Suprapubic skin (tissue), 4 donors: ENCODE data around the gene LRRFIP1. TPM values are rescaled to one million over a fixed set of nuclear protein-coding genes. Genes with fewer than 3 reads are reported as not detected.

ENCODE experiments used
- DNase-seq, 2 donors: peaks; one replicate each; pipeline ENCODE4 v3.0.0-alpha.2; 2019; ENCODE audit warnings: low spot score in 2 of 2
- H3K27ac ChIP-seq: fragments of 200-600 bp; sonication (generic); one replicate; pipeline ENCODE4 v1.5.1; 2019
- H3K27me3 ChIP-seq: fragments of 200-600 bp; sonication (generic); one replicate; pipeline ENCODE4 v1.5.1; 2019
- H3K36me3 ChIP-seq: fragments of 200-600 bp; sonication (generic); one replicate; pipeline ENCODE4 v1.5.1; 2019
- H3K4me1 ChIP-seq: fragments of 200-600 bp; sonication (generic); one replicate; pipeline ENCODE4 v1.5.1; 2019
- H3K4me3 ChIP-seq: fragments of 200-600 bp; sonication (generic); one replicate; pipeline ENCODE4 v1.5.1; 2019; ENCODE audit warnings: mild to moderate bottlenecking
- H3K9me3 ChIP-seq: fragments of 200-600 bp; sonication (generic); one replicate; pipeline ENCODE4 v1.5.1; 2019
- EP300 ChIP-seq: sonication (generic); formaldehyde crosslinking; IDR thresholded peaks from one replicate; pipeline ENCODE4 v1.6.1; 2017; ENCODE audit warnings: antibody characterized with exemption
- POLR2A ChIP-seq, 2 donors: fragments of 450-650 bp; IDR thresholded peaks; one replicate each; pipeline ENCODE4 v1.6.1; 2017; ENCODE audit warnings: antibody characterized with exemption in 2 of 2, mild to moderate bottlenecking in 2 of 2, moderate library complexity in 2 of 2
- POLR2AphosphoS5 ChIP-seq, 3 donors: sonication (generic); formaldehyde crosslinking; IDR thresholded peaks; one replicate each; pipeline ENCODE4 v1.6.1; 2017; ENCODE audit warnings: antibody characterized with exemption in 3 of 3
- WGBS: methylation state at CpG from one replicate; pipeline ENCODE4 v1.1.5; 2018; 5-methylcytosine and 5-hydroxymethylcytosine counted together
- total RNA-seq, 4 donors: library from RNA; depleted of rRNA; stranded (reverse); fragments of >200 nt; gene quantifications; one replicate each; pipeline ENCODE4 v1.1.0, GENCODE V29; 2016
- TF ChIP-seq, protein P1 (sequence below), 2 donors: fragments of 200-600 bp in 1 of 2; fragments of 450-650 bp in 1 of 2; sonication (generic) in 1 of 2; IDR thresholded peaks; one replicate each; pipeline ENCODE4 v1.5.1; 2016 to 2019; ENCODE audit warnings: antibody characterized with exemption in 2 of 2, mild to moderate bottlenecking in 1 of 2, moderate library complexity in 1 of 2

LRRFIP1 gene
- total RNA-seq, 4 donors from 2014 or later = 100 to 150 (median 109) TPM

DNA sequence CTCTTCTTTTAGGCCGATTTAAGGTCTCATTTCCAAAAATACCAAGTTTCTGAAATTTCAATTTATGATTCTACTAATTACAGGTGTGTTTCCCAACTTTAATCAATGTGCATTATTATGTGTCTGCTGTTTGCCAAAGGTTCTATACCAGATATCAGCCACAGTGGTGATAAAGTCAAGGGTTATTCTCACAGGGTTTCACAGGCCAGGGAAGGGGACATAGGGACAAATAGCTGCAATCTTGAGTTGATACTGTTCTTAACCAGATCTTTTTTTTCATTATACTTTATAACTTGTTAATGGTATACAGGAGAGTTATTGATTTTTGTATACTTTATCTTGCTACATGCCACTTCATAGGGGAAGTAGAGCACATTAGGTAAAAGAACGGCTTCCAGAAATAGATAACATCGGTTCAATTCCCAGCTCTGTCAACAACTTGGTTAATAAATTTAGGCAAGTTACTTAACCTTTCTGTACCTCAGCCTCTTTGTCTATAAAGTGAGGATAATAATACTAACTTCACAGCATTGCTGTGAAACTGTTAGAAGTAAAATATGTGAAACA is 200.1 kb downstream of the LRRFIP1 start:
- Histone ChIP-seq H3K9me3 (no peaks in the 10 kb centered on the region), H3K4me3 (no peak overlapping the region), H3K27ac (no peak overlapping the region), H3K27me3 (no peaks in the 10 kb centered on the region), H3K36me3 (no peaks in the 10 kb centered on the region), H3K4me1 (no peaks in the 10 kb centered on the region)
- DNase-seq = no peak
- TF ChIP-seq EP300 (no peak), POLR2A (IDR thresholded peaks at IDR 0.05) (no peak), POLR2AphosphoS5 (IDR thresholded peaks at IDR 0.05) (no peak)
- TF ChIP-seq, protein P1, sequence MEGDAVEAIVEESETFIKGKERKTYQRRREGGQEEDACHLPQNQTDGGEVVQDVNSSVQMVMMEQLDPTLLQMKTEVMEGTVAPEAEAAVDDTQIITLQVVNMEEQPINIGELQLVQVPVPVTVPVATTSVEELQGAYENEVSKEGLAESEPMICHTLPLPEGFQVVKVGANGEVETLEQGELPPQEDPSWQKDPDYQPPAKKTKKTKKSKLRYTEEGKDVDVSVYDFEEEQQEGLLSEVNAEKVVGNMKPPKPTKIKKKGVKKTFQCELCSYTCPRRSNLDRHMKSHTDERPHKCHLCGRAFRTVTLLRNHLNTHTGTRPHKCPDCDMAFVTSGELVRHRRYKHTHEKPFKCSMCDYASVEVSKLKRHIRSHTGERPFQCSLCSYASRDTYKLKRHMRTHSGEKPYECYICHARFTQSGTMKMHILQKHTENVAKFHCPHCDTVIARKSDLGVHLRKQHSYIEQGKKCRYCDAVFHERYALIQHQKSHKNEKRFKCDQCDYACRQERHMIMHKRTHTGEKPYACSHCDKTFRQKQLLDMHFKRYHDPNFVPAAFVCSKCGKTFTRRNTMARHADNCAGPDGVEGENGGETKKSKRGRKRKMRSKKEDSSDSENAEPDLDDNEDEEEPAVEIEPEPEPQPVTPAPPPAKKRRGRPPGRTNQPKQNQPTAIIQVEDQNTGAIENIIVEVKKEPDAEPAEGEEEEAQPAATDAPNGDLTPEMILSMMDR (IDR thresholded peaks at IDR 0.05) = no peak
- 93% methylated on average over 3 of the region's 3 CpGs for WGBS

Other genes with a start within 250 kb of the LRRFIP1 start
- gene COL6A3, start 213.4 kb upstream of the LRRFIP1 start, total RNA-seq = 10 to 100 TPM; 50.1 to 79.2 (median 66.3) TPM
- gene MLPH, start 140.3 kb upstream of the LRRFIP1 start, total RNA-seq = 10 to 100 TPM in 3 of 4 donors, 1 to 10 TPM in 1; 8.8 to 41.1 (median 24.4) TPM
- not detected for gene PRLH, start 61.0 kb upstream of the LRRFIP1 start, total RNA-seq
- 1 to 10 TPM; 3.3 to 8.5 (median 6.0) TPM for gene RAB17, start 36.9 kb upstream of the LRRFIP1 start, total RNA-seq
- gene RBM44, start 171.2 kb downstream of the LRRFIP1 start, total RNA-seq = 1 to 10 TPM in 3 of 4 donors, under 1 TPM in 1; 0.93 to 2.2 (median 1.1) TPM
- gene RAMP1, start 232.0 kb downstream of the LRRFIP1 start, total RNA-seq = 10 to 100 TPM in 3 of 4 donors, 1 to 10 TPM in 1; 10.0 to 16.1 (median 11.2) TPM